ENCODE results near the gene UBA52.

Gene UBA52

DNA sequence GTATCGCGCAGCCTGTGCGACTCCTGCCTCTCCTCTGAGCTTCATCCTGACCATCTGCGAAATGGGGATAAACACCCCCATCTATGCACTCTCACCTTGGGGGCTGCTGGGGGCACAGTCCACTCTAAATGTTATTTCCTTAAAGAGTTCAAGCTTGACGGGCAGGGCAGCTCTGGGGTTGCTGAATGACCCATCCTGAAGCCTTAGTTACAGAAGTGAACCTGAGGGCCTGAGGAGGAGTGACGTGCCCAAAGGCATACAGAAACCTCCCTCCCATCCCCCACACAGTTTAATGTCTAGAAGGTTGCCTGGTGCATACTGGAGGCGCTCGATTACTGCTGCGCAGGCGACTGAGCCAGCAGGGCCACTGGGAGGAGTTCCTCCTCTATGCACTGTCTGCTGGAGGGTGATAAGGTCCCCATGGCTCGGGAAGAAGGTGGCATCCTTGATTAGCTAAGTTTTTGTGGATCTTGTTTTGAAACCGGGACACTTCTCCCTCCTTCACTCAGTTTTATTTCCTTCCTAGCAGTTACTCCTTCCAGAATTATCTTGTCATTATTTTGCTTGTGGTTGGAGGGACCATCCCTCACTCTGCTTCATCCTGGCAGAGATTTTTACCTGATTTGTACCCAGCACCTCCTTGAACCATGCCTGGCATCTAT lies 27.7 kb upstream of the UBA52 start:
- in situ Hi-C loops (cut with HindIII; ENCODE audit: low sequenced_read_pairs): loop anchor here (5.0 kb wide), 1 partner anchor 57 kb away; no protein-coding TSS in a partner anchor

DNA sequence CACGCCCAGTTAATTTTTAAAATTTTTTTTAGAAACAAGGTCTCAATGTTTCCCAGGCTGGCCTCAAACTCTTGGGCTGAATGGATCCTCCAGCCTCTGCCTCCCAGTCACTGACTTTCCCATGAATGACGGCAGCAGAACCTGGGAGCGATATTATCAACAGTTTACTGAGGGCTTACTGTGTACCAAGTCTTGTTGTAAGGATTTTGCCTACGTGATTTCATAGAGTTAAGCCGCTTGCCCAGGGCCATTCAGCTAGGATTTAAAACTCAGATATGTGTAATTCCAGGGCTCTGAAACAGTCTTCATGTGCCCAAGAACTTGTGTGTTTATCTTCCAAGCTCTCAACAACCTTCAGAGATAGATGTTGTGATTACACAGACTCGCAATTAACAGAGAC lies 20.0 kb upstream of the UBA52 start:
- in situ Hi-C loops (cut with HindIII; ENCODE audit: low sequenced_read_pairs): no loop called here

DNA sequence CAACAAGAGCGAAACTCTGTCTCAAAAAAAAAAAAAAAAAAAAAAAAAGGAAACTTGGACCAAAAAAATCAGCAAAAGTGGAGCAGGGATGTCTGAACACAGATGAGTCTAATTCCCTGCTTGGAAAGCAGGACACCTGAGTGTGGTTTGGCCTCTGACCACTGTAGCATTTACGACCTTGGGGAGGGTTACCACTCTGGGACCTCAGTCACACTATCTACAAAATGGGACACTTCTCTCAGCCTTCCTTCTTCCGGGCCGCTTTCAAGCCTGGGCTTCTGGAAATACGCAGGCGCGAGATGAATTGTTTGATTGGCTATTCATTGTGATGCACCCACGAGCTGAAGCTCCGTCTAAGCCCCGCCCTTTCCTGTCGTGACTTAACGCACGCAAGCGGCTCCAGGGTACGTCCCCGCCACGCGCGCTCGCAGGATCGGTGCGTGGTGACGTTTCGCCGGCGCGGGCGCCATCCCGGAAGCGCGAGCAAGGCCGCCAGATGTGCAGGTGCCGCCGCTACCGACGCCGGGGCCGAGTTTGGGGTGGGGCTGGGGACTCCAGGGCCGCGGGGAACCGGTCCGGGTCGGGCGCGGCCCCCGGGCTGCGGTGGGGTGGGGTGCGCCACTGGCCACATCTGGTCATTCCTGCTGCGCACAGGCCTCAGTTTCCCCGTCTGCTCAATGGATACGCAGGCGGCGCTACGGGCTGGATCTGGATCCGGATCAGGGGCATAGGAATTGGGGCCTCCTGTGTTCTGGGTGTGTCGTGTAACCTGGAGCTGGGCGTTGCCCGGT lies 14.1 kb upstream of the UBA52 start, which contains the start of gene KXD1:
KXD1 (plus strand) TSS at position 460 of the 791 bp plus-strand sequence. CDS start 4,187 bp downstream, outside the sequence.
- in situ Hi-C loops (cut with HindIII; ENCODE audit: low sequenced_read_pairs): no loop called here

DNA sequence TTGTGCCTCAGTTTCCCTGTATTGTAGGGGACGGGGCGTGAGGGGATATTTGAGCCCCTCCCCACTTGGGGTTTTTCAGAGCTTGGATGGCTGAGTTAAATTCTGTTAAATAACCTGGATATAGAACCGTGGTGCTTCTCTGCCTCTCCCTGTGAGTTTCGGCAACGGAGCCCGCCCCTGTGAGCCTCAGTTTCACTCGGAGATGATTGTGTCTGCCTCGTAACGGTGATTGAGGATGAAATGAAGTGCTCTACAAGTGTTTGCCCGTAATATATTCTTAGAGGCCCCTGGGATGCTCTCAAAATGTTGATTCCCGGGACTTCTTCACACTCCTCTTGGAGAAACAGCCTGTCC lies 13.5 kb upstream of the UBA52 start:
- in situ Hi-C loops (cut with HindIII; ENCODE audit: low sequenced_read_pairs): no loop called here

DNA sequence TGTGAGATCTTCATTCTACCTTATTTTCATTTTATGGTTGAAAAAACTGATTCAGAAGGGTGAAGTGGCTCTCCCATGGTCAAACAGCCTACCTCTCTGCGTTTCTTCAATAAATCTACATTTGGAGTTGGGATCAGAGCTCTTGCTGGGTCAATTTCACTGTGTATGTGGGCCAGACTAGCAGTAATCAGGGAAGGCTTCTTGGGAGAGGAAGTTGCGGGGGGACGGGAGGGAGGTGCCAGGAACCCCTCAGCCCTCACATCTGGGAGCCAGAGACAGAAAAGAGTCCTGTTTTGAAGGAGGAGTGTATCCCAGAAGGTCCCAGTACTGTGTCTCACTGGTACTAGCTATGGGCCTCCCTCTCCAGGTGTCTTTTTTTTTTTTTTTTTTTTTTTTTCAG lies 13.1 kb upstream of the UBA52 start:
- in situ Hi-C loops (cut with HindIII; ENCODE audit: low sequenced_read_pairs): no loop called here

DNA sequence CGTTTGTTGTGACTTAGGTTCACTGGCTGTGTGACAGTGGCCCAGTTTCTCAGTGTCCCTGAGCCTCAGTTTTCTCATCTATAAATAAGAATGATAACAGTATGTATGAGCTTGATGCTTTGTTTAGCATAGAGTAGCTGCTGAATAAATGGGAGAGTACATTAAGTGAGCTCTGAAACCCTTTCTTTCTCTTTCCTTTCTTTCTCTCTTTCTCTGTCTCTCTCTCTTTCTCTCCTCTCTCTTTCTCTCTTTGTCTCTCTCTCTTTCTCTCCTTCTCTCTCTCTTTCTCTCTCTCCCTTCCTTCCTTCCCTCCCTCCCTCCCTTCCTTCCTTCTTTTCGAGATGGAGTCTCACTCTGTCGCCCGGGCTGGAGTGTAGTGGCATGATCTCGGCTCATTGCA lies 12.0 kb upstream of the UBA52 start:
- in situ Hi-C loops (cut with HindIII; ENCODE audit: low sequenced_read_pairs): no loop called here

DNA sequence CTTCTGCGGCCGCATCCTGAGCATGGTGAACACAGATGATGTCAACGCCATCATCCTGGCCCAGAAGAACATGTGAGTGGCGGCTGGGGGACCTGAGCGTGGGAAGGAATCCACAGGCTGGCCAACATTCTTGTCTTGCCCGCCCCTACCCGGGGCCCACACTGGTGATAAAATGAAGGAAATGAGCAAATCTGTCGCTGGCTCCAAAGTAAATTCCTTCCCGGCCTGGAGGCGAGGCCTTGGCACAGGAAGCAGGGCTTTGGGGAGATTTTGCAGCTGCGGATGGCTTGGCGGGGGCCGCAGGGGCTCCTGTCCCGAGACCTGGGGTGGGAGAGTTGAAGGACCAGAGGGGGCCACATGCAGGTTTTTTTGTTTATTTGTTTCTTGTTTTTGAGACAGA lies 9.6 kb upstream of the UBA52 start:
- in situ Hi-C loops (cut with HindIII; ENCODE audit: low sequenced_read_pairs): no loop called here

DNA sequence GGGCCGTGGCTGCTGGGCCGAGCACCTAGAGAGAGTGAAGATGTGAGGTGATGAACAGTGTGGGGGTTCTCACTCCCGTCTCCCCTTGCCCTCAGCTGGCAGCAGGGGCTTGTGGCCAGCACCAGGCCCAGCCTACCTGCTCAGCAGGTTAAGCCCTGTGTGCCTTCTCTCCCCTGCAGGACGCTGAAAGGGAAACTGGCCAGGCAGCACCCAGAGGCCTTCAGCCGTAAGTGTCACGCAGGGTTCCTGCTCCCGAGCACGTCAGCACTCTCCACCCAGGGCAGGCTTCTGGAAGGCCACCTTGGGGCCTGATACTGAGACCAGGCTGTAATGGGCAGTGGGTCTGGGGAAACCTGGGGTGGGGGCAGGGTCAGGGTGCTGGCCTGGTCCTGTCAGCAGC lies 4.7 kb upstream of the UBA52 start:
- in situ Hi-C loops (cut with HindIII; ENCODE audit: low sequenced_read_pairs): no loop called here

DNA sequence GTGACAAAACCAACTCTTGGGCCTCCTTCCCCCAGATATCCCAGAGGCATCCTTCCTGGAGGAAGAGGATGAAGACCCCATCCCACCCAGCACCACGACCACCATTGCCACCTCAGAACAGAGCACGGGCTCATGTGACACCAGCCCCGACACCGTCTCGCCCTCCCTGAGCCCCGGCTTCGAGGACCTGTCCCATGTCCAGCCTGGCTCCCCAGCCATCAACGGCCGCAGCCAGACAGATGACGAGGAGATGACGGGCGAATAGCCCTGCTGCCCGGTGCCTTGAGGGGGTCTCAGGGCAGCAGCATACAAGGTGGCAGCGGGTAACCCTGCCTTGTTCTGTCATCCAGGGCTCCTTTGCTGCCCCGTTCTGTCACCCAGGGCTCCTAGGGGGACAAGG lies 3.3 kb upstream of the UBA52 start:
- in situ Hi-C loops (cut with HindIII; ENCODE audit: low sequenced_read_pairs): no loop called here

DNA sequence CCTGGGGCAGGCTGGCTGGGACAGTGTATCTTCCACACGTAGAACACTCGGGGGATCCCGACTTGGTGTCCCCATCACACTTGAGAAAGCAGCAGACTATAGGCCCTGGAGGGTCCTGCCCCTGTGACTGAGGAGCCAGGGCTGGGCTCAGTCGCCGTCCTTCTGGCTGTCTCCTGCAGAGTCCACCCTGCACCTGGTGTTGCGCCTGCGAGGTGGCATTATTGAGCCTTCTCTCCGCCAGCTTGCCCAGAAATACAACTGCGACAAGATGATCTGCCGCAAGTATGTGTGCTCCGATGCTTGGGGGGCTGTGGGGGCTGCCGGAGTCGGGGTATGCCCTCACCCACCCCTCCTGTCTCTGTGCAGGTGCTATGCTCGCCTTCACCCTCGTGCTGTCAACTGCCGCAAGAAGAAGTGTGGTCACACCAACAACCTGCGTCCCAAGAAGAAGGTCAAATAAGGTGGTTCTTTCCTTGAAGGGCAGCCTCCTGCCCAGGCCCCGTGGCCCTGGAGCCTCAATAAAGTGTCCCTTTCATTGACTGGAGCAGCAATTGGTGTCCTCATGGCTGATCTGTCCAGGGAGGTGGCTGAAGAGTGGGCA lies 3.1 kb downstream of the UBA52 start:
- in situ Hi-C loops (cut with HindIII; ENCODE audit: low sequenced_read_pairs): loop anchor here (5.0 kb wide), 1 partner anchor 67 kb away; no protein-coding TSS in a partner anchor

DNA sequence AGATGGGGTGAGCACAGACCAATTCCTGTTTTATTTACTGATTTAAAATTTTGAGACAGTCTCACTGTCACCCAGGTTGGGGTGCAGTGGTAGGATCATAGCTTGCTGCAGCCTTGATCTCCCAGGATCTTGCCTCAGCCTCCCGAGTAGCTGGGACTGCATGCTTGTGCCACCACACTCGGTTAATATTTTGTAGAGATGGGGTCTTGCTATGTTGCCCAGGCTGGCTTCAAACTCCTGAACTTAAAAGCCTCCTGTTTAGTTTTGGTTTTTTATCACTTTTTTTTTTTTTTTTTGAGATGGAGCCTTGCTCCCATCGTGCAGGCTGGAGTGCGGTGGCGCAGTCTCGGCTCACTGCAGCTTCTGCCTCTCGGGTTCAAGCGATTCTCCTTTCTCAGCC lies 4.7 kb downstream of the UBA52 start:
- in situ Hi-C loops (cut with HindIII; ENCODE audit: low sequenced_read_pairs): loop anchor here (5.0 kb wide), 1 partner anchor 69 kb away; no protein-coding TSS in a partner anchor

DNA sequence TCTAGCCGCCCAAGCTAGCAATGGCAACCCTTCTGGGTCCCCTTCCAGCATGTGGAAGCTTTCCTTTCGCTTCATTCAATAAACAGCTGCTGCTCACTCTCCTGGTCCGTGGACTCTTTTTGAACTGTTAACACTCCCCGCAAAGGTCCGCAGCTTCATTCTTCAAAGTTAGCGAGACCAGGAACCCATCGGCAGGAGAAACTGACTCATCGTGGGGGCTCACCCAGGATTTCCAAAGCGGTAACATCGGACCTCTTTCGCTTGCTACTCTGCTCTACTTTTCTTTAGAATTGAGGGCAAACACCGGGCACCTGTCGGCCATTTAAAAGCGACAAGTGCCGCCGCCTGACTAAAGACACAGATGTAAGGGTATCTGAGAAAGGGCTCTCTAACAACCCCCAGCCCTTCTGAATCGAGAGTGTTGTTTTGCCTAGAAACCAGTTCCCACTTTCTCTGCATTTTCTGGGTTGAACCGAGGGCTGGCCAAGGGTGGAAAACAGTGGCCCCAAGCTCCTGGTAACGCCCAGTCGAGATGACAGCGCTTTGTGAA lies 5.8 kb downstream of the UBA52 start:
- in situ Hi-C loops (cut with HindIII; ENCODE audit: low sequenced_read_pairs): loop anchor here (5.0 kb wide), 1 partner anchor 70 kb away; no protein-coding TSS in a partner anchor

DNA sequence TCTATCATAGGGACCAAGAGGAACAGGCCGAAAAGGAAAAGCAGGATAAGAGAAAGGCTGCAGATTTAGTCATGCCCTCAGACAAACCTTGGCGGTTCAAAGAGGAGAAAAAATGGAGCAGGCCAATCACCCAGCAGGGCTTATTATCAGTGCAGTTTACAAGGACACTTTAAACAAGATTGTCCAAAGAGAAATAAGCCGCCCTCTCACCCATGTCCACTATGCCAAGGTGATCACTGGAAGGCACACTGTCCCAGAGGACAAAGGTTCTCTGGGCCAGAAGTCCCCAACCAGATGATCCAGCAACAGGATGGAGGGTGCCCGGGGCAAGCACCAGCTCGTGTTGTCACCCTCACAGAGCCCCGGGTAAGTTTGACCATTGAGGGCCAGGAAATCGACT lies 8.7 kb downstream of the UBA52 start:
- in situ Hi-C loops (cut with HindIII; ENCODE audit: low sequenced_read_pairs): no loop called here

DNA sequence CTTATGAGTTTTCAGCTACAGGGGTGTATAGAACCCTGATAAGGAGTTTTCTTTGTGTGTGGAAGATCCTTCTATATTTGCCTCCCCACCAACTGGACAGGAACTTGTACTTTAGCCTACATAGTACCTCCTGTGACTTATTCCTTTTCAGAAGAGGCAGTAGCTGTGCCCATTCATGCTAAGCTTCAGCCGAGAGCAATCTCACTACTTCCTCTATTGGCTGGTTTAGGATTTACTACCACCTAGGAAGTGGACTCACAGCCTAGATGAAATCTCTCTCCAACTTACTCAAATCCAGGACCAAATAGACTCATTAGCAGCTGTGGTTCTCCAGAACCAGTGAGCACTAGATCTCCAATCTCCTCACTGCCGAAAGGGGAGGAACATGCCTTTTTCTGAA lies 14.6 kb downstream of the UBA52 start:
- in situ Hi-C loops (cut with HindIII; ENCODE audit: low sequenced_read_pairs): loop anchor here (5.0 kb wide), 1 partner anchor 86 kb away; no protein-coding TSS in a partner anchor

DNA sequence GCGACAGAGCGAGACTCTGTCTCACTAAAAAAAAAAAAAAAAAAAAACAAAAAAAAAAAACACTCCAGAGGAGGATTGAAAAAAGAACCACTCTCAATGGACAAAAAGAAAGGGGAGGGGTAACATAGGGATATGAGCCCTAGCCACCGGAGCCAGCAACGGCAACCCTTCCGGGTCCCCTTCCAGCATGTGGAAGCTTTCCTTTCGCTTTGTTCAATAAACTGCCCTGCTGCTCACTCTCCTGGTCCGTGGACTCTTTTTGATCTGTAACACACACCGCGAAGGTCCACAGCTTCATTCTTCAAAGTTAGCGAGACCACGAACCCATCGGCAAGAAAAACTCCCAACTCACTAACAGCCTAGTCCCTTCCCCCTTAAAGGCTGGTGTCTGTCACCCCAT lies 15.9 kb downstream of the UBA52 start:
- in situ Hi-C loops (cut with HindIII; ENCODE audit: low sequenced_read_pairs): loop anchor here (5.0 kb wide), 1 partner anchor 85 kb away; no protein-coding TSS in a partner anchor

DNA sequence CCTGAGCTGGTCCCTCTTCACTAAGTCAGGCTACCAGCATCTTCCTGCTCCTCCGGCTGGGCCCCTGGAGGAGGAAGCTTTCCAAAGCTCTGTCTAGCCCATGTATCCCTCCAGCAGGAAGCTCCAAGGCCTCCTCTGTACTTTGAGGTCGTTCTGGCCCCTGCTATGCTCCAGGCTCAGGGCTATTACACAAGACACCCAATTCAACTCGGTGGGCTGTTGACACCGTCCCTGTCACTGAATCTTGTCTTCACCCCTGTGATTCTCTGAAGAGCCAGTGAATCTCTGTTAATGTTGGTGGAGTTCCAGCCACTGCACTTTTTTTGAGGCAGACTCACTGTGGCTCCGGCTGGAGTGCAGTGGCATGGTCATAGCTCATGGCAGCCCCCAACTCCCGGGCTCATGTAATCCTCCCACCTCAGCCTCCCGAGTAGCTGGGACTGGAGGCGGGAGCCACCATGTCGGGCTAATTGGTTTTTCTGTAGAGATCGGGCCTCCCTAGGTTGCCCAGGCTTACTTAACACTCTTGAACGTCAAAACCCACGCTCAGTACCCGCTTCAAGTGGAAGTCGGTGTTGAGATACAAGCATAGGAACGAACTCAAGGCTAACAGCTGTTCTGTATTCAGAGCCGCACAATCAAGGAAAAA lies 16.4 kb downstream of the UBA52 start:
- in situ Hi-C loops (cut with HindIII; ENCODE audit: low sequenced_read_pairs): loop anchor here (5.0 kb wide), 1 partner anchor 84 kb away; no protein-coding TSS in a partner anchor

DNA sequence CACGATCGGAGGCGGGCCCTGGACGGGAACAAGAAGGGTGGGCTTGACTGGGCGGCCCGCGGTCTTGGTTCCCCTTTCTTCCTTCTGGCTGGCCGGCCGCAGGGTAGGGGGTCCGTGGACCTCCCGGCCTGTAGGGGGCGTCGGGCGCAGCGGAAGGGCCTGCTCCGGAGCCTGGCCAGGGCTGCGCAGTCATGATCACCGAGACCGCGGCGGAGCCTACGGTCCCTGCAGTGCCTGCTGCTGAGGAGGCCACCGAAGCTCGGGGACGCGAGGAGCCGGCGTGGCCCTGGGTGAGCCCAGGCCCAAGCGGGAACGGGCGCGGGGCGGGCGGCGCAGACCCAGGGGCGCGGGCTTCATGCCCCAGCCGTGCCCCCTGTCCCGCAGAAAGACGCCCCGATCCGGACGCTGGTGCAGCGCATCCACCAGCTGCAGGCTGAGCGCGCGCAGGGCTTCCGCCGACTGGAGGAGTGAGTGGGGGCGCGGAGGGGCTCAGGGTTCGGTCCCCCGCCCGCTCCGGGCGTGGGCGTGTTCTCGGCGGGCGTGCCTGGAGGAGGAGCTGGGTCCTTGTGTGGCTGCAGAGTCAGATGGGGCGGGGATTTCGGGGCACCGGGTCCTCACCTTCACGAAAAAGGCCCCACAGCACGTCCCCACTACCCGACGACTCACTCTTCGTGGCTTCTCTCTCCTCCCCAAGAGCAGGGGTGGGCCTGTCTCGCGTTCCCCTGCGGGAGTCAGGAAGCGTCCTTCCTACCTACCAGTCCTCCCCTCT lies 17.1 kb downstream of the UBA52 start, which contains the start of gene REX1BD:
REX1BD (plus strand) TSS at position 188 of the 769 bp plus-strand sequence; CDS start at position 192, 4 bp downstream.
- in situ Hi-C loops (cut with HindIII; ENCODE audit: low sequenced_read_pairs): loop anchor here (5.0 kb wide), 1 partner anchor 84 kb away; no protein-coding TSS in a partner anchor

DNA sequence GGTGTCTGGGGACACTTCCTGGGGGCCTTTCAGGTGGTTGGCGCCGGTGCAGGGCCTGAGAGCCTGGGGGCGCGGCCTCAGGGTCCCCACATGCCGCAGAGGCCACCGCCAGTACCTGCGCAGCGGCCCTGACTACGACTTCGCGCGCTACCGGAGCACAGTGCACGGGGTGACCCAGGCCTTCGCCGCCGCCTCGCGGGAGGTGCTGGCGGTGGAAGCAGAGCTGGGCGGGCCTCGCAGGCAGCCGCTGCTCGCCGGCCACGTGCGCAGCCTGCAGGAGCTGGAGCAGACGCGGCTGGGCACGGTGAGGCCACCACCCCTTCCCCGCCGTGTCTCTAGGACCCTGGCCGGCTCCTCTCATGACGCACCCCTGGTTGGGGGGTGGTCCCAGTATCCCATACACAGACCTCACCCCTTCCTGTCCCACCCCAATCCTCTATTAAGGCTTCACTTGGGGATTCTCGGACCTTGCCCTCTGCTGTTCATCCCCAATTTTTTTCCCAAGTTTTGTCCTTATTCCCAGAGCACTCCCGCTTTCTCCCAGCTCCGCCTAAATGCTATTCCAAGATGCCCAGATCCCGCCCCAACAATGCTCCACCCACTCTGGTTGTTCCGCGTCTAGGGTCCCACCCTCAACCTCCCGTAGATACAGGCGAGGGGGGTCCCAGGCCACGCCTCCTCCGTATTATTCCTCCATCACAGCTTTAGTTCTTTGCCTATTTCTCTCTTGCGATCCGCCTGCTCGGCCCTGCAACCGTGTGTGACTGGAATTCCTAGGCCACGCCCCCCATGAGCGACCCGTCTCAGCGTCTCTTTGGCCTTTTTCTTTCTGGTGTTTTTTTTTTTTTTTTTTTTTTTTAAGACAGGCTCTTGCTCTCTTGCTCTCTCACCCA lies 18.0 kb downstream of the UBA52 start:
- in situ Hi-C loops (cut with HindIII; ENCODE audit: low sequenced_read_pairs): loop anchor here (5.0 kb wide), 1 partner anchor 83 kb away; no protein-coding TSS in a partner anchor

All from endothelial cell of hepatic sinusoid (primary cell).